Activated T-cell treated with anti-CD3 and anti-CD28 coated beads, Interleukin-2, amount 50 U/mL, for 48 hours (primary cell): ENCODE data around the gene SLC38A10.
A peak's percentile ranks its signal among the peaks of the same experiment; 100 is the strongest.

ENCODE experiments used
- DNase-seq, 2 experiments: peaks; one replicate each; pipeline ENCODE4 v3.0.0-alpha.2; 2020

The SLC38A10 gene

GRCh38 chr17:81273698-81274470 is 21.2 kb downstream of the SLC38A10 start:
- DNase-seq, result no peak

- no peak for DNase-seq
These were observed 22.5 kb downstream of the SLC38A10 start for GRCh38 chr17:81272616-81273015.

DNA sequence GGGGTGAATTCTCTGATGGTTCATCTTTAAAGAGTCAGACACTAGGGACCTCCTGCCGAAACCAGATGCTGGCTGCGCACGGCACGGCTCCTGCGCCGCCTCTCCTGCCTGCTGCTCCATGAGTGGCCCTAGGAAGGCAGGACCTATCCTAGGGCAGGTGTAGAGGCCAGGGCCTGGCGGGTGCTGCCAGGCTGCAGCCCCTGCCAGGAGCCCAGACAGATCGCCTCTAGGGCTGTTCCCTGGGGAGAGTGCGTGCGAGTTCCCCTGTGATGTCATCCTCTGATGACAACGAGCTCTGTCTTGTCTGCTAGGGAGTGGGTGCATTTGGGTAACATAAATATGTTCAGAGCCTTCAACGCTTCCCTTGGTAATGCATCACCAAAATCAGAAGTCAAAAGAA is 23.9 kb downstream of the SLC38A10 start:
- no peak for DNase-seq

- DNase-seq, result no peak
These were observed 24.8 kb downstream of the SLC38A10 start for GRCh38 chr17:81270279-81270678.

GRCh38 chr17:81267390-81268067 is 27.6 kb downstream of the SLC38A10 start:
- no peak for DNase-seq

- no peak for DNase-seq
These were observed 29.5 kb downstream of the SLC38A10 start for GRCh38 chr17:81265576-81265975.

DNA sequence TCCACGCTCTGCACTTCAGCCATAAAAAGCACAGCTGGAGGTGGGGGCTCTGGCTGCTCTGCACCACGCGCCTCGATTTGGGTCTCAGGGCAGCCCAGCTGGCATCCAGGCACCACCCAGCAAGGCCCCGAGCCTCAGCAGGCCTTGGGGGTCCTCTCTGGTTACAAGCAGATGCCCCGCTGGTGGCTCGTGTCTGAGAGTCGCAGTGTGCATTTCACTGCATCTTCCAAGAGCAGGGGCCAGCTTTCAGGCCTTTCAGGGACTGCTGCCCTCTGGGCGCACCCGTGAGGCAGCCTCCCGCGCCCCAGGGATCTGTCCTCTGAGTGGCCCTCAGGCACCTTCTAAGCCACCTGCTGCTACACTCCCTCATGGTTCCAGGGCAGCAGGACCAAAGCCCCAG is 30.5 kb downstream of the SLC38A10 start:
- no peak for DNase-seq

- no peak for DNase-seq
These were observed 31.5 kb downstream of the SLC38A10 start for GRCh38 chr17:81263371-81264181.

DNA sequence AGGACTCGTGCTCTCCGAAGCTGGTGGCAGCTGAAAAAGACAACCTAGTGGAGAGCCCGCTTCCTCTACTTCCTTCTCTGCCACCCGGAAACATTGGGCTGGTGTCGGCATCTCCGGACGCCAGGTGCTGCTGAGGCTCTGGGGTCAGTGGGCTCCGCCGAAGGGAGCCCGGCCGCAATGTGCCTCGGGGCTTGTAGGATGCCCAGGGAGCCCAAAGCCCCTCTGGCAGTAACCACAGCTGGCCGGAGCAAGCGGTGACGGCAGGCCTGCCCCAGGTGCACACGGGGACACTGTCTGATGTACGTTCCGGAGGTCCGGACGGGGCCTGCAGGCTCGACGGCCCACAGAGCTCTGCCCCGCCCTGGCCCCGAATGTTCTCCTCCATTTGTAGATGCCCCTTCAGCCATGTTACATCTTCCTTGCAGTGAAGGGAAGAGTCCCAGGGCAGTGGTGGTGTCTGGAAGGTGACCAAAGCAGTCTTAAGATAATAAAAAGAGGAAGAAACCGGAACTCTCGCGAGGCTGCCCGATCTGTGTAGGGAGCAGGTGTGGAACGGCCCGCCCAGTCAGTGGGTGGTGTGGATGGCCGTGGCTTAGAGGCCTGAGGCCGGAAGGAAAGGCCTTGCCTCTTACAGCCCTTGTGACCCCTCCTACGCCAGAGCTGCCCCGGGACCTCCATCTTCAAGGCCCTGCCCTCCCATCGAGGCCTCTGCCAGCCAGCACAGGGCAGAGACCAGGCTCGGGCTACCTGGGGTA is 33.3 kb downstream of the SLC38A10 start:
- no peak for DNase-seq

- DNase-seq, result no peak
These were observed 34.0 kb downstream of the SLC38A10 start for GRCh38 chr17:81261096-81261495.

- DNase-seq, result no peak
These were observed 34.5 kb downstream of the SLC38A10 start for GRCh38 chr17:81260641-81261040.

DNA sequence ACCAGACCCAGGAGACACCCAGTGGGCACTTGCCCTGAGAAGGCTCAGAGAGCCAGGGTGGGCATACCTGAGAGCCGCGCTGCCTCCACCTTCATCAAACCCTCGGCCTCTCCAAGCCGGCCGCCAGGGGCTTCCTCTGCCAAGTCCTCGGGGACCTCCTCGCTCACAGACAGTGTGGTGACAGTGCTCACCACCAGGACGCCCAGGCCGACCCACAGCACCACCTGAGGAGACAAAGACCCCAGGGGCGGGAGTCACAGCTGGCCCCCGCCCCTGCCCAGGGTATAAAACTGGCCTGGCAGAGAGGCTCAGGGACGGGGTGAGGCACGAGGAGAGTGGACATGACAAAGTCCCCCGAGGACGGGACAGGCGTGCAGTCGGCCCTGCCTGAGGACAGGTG is 34.9 kb downstream of the SLC38A10 start:
- DNase-seq, result no peak

GRCh38 chr17:81259058-81259605 is 36.0 kb downstream of the SLC38A10 start:
- no peak for DNase-seq

GRCh38 chr17:81258292-81258691 is 36.8 kb downstream of the SLC38A10 start:
- no peak for DNase-seq

- DNase-seq, result no peak
These were observed 37.6 kb downstream of the SLC38A10 start for GRCh38 chr17:81257533-81257932.

DNA sequence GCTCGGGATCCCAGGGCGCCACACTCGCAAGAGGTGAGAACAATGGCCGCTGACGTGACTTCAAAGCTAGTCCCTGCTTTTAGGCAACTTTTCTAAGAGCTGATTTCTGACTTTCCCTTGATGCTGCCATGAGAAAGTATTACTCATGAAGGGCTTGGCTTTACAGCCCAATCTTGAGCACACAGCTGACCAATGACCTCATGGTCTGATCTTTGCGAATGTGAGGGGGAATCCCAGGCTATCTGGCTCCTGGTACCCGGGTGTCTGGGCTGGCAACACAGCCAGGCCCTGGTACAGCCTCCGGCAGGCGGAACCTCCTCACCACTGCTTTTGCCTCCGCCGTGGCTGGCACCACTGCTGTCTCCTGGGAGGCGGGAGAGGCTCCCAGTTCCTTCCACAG is 38.5 kb downstream of the SLC38A10 start:
- no peak for DNase-seq

- no peak for DNase-seq
These were observed 40.0 kb downstream of the SLC38A10 start for GRCh38 chr17:81254955-81255717.

DNA sequence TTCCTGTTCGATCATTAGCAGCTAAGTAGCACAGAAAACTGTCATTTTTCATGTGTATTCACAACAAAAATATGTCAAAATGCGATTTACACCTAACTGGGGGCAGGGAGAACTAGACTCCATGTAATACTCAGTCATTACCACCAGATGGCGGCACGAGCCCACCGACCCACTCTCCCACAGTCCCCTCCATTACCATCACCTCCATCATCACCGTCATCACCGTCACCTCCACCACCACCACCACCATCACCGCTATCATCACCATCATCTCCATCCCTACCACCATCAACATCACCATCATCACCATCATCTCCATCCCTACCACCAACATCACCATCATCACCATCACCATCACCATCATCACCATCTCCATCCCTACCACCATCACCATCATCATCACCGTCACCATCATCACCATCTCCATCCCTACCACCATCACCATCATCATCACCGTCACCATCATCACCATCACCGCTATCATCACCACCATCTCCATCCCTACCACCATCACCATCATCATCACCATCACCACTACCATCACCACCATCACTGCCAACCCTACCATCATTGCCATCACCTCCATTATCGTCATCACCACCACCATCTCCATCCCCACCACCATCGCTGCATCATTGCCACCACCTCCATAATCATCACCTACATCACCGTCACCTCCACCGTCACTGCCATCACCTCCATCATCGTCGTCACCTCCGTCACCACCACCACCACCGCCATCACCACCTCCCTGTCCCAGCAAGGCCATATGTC is 41.6 kb downstream of the SLC38A10 start:
- DNase-seq, result peak; percentile 60 to 73

- no peak for DNase-seq
These were observed 42.1 kb downstream of the SLC38A10 start for GRCh38 chr17:81252987-81253329.

GRCh38 chr17:81252326-81252986 is 42.7 kb downstream of the SLC38A10 start:
- DNase-seq, result no peak
